ENCODE results near the gene ANK2. TPM values are rescaled to one million over a fixed set of nuclear protein-coding genes. Genes with fewer than 3 reads are reported as not detected.
A peak's percentile ranks its signal among the peaks of the same experiment; 100 is the strongest.

The ANK2 gene
- total and polyA plus RNA-seq, 2 of the 13 experiments (the other 11 are each of a cell fraction or from before 2014, with no cell fraction given): 2.7 to 15.1 TPM

DNA sequence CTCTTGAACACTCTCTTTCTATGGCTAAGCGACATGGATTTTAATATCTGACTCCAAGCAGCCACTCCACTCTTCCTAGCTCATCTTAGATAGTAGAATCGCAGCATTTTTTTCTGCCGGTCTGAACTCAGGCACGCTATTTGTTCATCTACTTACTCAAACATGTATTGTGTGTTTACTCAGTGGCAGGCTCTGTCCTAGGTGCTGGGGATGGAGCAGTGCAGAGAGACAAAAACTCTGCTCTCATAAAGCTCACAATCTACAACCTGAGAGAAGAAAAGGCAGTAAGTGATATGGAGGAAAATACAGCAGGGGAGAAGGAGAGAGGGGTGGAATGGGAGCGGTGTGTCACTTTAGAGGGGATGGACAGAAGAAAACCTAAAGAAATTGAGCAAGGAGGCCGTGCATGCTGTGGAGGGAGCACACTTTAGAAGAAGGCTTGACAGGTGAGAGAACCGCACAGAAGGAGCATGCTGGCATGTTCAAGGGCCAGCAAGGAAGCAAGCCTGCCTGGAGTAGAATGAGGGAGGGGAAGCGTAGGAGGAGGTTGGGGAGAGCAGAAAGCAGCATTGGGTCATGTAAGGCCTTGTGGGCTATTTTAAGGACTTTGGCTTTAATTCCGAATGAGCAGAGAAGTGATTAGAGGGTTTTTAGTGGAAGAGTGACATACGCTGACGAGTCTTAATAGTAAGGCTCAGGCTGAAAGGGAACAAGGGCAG lies 132.0 kb downstream of the ANK2 start (continued):
- TF ChIP-seq MAFG (CRISPR knock-in tag; IDR thresholded peaks at IDR 0.05) (no peak), ZNF605 (CRISPR knock-in tag; IDR thresholded peaks at IDR 0.05) (no peak), ZNF3 (CRISPR knock-in tag; IDR thresholded peaks at IDR 0.05) (no peak; the same call in 1 of the 2 replicates), SMARCE1 (IDR thresholded peaks at IDR 0.05; ENCODE audit: borderline replicate concordance) (no peak), FIP1L1 (IDR thresholded peaks at IDR 0.05; ENCODE audit: borderline replicate concordance, insufficient read depth, low read depth, low read length) (no peak), CHD2 (IDR thresholded peaks at IDR 0.05; ENCODE audit: low read depth, low read length) (no peak), SP5 (CRISPR knock-in tag; IDR thresholded peaks at IDR 0.05; ENCODE audit: borderline replicate concordance, low read depth) (no peak), ZNF44 (CRISPR knock-in tag; IDR thresholded peaks at IDR 0.05) (no peak), TP53 (CRISPR knock-in tag; conservative IDR thresholded peaks at IDR 0.05) (0 out of 2 replicates have a peak, but pooled peaks have one; percentile 41), SCMH1 (CRISPR knock-in tag; IDR thresholded peaks at IDR 0.05; ENCODE audit: borderline replicate concordance) (no peak), MTF2 (CRISPR knock-in tag; IDR thresholded peaks at IDR 0.05; ENCODE audit: borderline replicate concordance) (no peak), NFKBIZ (CRISPR knock-in tag; IDR thresholded peaks at IDR 0.05) (0 out of 2 replicates have a peak, but pooled peaks have one; percentile 45), RARG (CRISPR knock-in tag; IDR thresholded peaks at IDR 0.05; ENCODE audit: low read depth) (no peak), KAT8 (CRISPR knock-in tag; IDR thresholded peaks at IDR 0.05) (peak; percentile 39; the same call in 1 of the 2 replicates), KDM6A (CRISPR knock-in tag; IDR thresholded peaks at IDR 0.05; ENCODE audit: low read depth) (no peak), RBM39 (IDR thresholded peaks at IDR 0.05; ENCODE audit: low read depth, low read length, poor library complexity, severe bottlenecking) (no peak)
- TF ChIP-seq, protein P1, sequence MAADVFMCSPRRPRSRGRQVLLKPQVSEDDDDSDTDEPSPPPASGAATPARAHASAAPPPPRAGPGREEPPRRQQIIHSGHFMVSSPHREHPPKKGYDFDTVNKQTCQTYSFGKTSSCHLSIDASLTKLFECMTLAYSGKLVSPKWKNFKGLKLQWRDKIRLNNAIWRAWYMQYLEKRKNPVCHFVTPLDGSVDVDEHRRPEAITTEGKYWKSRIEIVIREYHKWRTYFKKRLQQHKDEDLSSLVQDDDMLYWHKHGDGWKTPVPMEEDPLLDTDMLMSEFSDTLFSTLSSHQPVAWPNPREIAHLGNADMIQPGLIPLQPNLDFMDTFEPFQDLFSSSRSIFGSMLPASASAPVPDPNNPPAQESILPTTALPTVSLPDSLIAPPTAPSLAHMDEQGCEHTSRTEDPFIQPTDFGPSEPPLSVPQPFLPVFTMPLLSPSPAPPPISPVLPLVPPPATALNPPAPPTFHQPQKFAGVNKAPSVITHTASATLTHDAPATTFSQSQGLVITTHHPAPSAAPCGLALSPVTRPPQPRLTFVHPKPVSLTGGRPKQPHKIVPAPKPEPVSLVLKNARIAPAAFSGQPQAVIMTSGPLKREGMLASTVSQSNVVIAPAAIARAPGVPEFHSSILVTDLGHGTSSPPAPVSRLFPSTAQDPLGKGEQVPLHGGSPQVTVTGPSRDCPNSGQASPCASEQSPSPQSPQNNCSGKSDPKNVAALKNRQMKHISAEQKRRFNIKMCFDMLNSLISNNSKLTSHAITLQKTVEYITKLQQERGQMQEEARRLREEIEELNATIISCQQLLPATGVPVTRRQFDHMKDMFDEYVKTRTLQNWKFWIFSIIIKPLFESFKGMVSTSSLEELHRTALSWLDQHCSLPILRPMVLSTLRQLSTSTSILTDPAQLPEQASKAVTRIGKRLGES (CRISPR knock-in tag; IDR thresholded peaks at IDR 0.05; ENCODE audit: borderline replicate concordance): no peak
- TF ChIP-seq, protein P2, sequence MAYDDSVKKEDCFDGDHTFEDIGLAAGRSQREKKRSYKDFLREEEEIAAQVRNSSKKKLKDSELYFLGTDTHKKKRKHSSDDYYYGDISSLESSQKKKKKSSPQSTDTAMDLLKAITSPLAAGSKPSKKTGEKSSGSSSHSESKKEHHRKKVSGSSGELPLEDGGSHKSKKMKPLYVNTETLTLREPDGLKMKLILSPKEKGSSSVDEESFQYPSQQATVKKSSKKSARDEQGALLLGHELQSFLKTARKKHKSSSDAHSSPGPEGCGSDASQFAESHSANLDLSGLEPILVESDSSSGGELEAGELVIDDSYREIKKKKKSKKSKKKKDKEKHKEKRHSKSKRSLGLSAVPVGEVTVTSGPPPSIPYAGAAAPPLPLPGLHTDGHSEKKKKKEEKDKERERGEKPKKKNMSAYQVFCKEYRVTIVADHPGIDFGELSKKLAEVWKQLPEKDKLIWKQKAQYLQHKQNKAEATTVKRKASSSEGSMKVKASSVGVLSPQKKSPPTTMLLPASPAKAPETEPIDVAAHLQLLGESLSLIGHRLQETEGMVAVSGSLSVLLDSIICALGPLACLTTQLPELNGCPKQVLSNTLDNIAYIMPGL (CRISPR knock-in tag; IDR thresholded peaks at IDR 0.05; ENCODE audit: borderline replicate concordance in 1 of 2, low read depth in 1 of 2): 0 out of 4 replicates have a peak, but pooled peaks have one; percentile 26 to 41
- TF ChIP-seq, protein P3, sequence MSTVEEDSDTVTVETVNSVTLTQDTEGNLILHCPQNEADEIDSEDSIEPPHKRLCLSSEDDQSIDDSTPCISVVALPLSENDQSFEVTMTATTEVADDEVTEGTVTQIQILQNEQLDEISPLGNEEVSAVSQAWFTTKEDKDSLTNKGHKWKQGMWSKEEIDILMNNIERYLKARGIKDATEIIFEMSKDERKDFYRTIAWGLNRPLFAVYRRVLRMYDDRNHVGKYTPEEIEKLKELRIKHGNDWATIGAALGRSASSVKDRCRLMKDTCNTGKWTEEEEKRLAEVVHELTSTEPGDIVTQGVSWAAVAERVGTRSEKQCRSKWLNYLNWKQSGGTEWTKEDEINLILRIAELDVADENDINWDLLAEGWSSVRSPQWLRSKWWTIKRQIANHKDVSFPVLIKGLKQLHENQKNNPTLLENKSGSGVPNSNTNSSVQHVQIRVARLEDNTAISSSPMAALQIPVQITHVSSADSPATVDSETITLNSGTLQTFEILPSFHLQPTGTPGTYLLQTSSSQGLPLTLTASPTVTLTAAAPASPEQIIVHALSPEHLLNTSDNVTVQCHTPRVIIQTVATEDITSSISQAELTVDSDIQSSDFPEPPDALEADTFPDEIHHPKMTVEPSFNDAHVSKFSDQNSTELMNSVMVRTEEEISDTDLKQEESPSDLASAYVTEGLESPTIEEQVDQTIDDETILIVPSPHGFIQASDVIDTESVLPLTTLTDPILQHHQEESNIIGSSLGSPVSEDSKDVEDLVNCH (CRISPR knock-in tag; IDR thresholded peaks at IDR 0.05): no peak
- TF ChIP-seq, protein P4, sequence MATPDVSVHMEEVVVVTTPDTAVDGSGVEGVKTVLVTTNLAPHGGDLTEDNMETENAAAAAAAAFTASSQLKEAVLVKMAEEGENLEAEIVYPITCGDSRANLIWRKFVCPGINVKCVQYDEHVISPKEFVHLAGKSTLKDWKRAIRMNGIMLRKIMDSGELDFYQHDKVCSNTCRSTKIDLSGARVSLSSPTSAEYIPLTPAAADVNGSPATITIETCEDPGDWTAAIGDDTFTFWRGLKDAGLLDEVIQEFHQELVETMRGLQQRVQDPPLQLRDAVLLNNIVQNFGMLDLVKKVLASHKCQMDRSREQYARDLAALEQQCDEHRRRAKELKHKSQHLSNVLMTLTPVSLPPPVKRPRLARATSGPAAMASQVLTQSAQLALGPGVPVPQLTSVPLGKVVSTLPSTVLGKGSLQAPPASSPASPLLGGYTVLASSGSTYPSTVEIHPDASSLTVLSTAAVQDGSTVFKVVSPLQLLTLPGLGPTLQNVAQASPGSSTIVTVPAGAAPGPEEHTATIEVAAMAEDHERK (CRISPR knock-in tag; IDR thresholded peaks at IDR 0.05; ENCODE audit: low read depth): no peak
